DMS 273 (cell line): ENCODE results near the gene RLN3.
A peak's percentile ranks its signal among the peaks of the same experiment; 100 is the strongest.

Source experiments
- DNase-seq: peaks from one replicate; lab custom pipeline; 2025; ENCODE audit not compliant: unreplicated experiment; lab: John Stamatoyannopoulos, UW

Gene RLN3

GRCh38 chr19:13993590-13994300 lies 34.2 kb upstream of the RLN3 start:
- no peak for DNase-seq

DNA sequence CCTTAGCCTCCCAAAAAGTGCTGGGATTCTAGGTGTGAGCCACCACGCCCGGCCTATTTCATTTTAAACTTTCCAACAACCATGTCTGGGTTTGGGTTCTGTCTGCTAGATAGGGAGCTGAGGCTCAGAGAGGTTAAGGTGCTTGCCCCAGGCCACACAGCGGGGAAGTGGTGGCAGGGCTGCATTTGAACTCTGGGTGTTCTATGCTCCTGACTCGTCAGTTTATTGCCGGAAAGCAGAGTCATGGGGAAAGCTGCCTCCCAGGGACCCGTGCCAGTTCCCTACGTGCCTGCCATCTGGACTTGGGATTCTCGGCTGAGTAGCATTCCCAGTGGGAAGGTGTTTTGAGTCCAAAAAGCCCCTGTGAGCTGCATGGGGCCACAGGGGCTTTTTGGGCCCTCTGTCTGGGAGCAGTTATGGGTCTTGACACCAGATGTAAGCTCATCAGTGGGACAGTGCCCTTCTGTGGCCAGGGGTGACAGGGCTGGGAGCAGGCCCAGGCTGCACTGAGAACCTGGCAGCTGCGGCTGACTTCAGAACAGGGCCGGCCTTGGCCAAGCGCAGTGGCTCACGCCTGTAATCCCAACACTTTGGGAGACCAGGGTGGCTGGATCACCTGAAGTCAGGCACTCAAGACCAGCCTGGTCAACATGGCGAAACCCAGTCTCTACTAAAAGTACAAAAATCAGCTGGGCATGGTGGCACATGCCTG lies 32.8 kb upstream of the RLN3 start:
- peak; percentile 88 for DNase-seq

- no peak for DNase-seq
Observed at GRCh38 chr19:13995878-13996765, 31.8 kb upstream of the RLN3 start.

DNA sequence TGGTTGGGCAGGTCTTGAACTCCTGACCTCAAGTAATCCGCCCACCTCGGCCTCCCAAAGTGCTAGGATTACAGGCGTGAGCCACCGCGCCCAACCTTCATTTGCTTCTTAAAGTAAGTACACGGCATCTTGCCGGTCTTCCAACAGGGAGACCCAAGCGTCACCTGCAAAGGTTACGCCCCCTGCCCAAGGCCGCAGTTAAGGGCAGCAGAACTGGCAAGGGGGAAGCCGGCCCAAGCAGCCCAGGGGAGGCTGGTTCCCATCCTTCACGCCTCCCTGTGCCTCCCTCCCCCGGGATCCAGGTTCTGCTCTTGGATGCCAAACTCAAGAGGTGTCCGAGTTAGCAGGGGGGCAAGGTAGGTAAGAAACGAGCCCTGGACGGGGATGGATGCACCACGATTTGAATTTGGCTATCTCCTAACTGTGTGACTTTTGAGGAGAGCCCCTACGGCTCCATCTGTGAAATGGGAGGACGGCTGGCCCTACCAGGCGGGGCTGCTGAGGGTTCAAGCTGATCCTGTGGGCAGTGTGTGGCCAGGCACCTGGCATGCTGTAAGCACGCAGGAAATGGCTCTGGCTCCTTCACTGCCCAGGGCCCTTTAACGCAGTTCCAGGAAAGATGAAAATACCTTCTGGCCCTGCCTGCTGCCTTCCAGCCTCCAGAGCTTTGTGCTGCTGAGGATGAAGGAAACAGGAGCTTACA lies 30.9 kb upstream of the RLN3 start:
- no peak for DNase-seq

GRCh38 chr19:13997631-13997962 lies 30.4 kb upstream of the RLN3 start:
- DNase-seq = no peak

DNA sequence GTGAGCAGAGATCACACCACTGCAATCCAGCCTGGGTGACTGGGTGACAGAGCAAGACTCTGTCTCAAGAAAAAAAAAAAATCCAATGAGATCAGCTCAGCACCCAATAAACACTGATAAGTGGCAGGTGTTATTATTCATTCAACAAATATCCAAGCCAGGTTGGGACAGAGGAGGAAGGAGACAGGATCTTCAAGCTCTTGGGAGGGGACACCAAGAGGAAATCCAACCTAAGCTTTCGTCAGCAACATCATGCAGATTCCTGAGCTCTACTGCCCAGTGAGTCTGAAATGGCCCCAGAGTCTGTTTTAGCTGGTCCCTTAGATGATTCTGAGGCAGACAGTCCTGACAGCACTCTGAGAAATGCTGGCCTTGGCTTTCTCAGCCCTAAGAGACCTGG lies 29.5 kb upstream of the RLN3 start:
- no peak for DNase-seq

- DNase-seq = no peak
Observed at GRCh38 chr19:13999085-13999484, 28.9 kb upstream of the RLN3 start.

GRCh38 chr19:14000691-14001375 lies 27.1 kb upstream of the RLN3 start:
- no peak for DNase-seq

DNA sequence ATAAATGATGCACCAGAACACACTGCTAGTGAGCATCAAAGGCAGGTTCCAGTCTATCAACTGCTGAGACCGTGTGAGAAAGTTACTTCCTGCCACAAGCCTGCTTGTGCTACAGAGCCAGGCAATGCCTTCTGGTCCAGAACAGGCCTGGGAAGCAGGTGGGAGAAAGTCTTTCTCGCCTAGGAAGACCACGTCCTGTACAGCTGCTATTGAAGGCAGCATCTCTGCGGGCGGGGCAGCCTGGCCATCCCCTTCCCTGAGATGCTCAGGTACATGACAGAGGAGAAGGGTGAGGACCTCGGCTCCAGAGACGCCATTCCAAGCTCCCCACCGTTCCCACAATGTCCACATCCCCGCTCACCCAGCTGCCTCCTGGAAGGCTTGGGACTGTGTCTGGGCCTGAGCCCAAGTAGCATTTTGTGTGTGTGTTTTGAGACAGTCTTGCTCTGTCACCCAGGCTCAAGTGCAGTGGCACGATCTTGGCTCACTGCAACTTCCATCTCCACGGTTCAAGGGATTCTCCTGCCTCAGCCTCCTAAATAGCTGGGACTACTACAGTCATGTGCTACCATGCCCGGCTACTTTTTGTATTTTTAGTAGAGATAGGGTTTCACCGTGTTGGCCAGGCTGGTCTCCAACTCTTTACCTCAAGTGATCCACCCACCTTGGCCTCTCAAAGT lies 25.2 kb upstream of the RLN3 start:
- no peak for DNase-seq

- DNase-seq = no peak
Observed at GRCh38 chr19:14003251-14004055, 24.5 kb upstream of the RLN3 start.

GRCh38 chr19:14004619-14005348 lies 23.2 kb upstream of the RLN3 start:
- DNase-seq = no peak

DNA sequence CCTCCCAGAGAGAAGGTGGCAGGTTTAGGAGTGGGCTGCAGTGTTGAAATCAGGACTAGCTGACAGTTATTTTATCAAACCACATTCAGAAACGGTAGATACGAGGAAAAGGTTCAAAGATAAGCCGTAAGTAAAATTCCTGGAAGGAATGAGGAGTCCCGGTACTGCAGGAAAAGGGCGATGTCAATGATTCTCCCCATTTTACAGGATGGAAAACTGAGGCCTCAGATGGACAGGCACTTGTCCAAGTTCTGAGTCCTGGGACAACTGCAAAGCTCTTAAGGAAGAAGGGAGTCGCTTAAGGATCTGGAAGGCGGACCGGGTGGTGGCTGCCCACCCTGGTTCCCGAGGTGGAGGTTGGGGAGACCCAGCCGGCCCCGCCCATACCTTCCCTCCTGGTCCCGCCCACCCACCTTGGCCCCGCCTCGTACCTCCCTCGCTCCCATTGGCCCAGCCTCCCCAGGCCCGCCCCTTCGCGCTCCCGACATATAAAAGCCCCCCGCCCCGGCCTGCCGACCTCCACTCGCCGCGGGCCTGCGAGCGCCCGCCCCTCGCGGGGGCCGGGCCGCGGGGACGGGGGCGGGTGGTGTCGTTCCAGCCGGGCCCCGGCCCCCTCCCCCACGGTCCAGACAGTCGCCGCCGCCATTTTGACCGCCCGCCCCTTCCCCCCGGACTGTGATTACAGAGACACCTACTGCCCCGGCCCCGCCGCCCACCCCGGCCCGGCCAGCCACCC lies 22.4 kb upstream of the RLN3 start:
- DNase-seq = peak; percentile 93

DNA sequence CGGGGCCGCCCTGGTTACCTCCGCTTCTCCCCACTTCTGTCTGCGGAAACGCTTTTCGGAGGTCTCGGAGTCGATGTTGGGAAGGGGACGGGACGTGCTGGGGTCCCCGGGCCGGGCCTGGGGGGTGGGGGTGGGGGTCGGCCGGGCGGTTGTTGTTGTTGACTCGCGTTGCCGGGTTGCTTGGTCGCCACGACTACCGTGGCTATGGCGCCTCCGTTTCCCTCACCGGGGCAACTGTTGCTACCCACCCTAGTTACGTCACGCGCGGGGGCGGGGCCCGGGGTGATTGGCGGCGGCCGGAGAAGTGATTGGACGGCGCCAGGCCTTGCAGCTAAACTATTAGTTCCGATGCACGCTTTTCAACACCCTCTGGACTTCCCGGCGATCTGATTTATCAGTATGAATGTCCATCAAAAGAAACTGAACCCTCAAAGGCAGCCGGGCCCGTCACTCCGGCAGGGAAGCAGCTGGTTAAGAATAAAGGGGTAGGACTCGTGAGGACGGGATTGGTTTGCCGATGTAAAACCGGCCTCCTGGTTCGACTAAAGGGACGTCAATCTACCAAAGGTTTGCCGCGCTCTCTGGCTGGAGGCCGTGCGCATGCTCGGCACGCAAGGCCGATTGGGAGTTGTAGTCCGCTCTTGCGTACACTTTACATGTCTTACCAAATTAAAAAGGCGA lies 21.7 kb upstream of the RLN3 start, which contains the start of gene RFX1:
RFX1 (minus strand) TSS at position 236 of the 681 bp plus-strand sequence. CDS start 12,477 bp downstream, outside the sequence.
- peak; percentile 100 for DNase-seq

GRCh38 chr19:14006766-14007562 lies 21.0 kb upstream of the RLN3 start:
- DNase-seq = peak; percentile 97

GRCh38 chr19:14012378-14012915 lies 15.5 kb upstream of the RLN3 start:
- DNase-seq = no peak

DNA sequence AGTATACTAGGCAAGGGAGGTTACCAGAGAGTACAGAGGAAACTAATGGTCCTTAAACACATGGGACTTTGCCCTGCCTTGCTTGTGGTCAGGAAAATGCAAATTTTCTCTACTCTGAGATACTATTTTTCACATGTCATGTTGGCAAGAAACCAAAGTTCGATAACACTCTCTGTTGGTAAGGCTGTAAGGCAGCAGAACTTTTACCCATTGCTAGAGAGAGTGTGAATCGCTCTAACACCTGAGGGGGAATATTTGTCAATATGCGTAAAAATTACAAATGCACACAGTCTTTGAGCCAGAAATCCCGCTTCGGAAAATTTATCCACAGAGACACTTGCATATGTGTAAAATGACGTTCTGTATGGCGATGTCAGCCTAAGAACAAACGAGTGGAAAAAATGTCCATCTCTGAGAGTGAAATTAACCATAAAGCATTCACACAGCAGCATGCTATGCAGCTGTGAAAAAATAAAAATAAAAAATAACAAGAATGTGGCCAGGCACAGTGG lies 12.4 kb upstream of the RLN3 start:
- DNase-seq = no peak
